VCaP (cell line): Measurements from ENCODE around the gene ALOXE3.

Experiments used
- H3K27ac ChIP-seq: fragments of 450-650 bp; 2 replicates; pipeline ENCODE4 v1.5.1; 2017
- TF ChIP-seq, protein P1 (sequence below): fragments of 450-650 bp; conservative IDR thresholded peaks from 2 replicates; pipeline ENCODE4 v1.5.1; 2017; ENCODE audit warnings: mild to moderate bottlenecking, moderate library complexity

The ALOXE3 gene

GRCh38 chr17:8053600-8053999 is 64.7 kb downstream of the ALOXE3 start:
- peak overlapping the region; percentile 95; the same call in 1 of the 2 replicates for H3K27ac ChIP-seq
- TF ChIP-seq, protein P1, sequence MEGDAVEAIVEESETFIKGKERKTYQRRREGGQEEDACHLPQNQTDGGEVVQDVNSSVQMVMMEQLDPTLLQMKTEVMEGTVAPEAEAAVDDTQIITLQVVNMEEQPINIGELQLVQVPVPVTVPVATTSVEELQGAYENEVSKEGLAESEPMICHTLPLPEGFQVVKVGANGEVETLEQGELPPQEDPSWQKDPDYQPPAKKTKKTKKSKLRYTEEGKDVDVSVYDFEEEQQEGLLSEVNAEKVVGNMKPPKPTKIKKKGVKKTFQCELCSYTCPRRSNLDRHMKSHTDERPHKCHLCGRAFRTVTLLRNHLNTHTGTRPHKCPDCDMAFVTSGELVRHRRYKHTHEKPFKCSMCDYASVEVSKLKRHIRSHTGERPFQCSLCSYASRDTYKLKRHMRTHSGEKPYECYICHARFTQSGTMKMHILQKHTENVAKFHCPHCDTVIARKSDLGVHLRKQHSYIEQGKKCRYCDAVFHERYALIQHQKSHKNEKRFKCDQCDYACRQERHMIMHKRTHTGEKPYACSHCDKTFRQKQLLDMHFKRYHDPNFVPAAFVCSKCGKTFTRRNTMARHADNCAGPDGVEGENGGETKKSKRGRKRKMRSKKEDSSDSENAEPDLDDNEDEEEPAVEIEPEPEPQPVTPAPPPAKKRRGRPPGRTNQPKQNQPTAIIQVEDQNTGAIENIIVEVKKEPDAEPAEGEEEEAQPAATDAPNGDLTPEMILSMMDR = no peak

GRCh38 chr17:8052256-8053252 is 65.8 kb downstream of the ALOXE3 start:
- no peak overlapping the region for H3K27ac ChIP-seq
- TF ChIP-seq, protein P1 = no peak

DNA sequence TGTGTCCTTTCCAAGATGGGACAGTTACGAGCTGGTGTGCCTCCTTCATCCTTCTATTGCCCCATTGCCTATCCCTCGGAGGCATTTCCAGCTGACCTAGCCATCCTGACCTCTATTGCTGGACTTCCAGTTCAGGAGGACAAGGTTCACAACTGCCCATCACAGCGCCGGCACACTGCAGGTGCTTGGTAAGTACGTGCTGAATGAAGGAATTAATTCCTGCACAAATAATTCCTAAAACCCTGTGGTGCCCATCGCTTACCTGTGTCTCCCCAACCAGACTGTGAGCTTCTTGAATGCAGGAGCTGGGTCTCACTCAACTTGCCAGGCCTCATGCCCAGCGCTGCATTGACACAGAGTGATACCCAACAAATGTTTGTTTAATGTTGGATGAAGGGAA is 66.5 kb downstream of the ALOXE3 start:
- TF ChIP-seq, protein P1 = no peak
- H3K27ac ChIP-seq = no peak overlapping the region

DNA sequence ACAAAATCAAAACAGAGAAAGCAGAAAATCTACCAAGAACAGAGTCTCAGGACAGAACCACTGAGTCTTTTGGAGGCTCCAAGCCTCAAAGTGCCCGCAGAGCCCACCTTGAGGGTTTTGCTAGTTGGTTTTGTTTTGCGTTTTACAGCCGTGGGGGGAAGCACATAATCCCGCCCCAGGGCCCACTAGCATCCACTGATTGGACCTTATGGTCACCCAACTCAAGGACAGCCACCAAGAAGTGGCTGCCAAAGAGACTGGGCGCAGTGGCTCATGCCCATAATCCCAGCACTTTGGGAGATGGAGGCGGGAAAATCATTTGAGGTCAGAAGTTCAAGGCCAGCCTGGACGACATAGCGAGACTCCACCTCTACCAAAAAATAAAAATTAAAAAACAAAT is 69.6 kb downstream of the ALOXE3 start:
- TF ChIP-seq, protein P1 = no peak
- H3K27ac ChIP-seq = no peak overlapping the region

DNA sequence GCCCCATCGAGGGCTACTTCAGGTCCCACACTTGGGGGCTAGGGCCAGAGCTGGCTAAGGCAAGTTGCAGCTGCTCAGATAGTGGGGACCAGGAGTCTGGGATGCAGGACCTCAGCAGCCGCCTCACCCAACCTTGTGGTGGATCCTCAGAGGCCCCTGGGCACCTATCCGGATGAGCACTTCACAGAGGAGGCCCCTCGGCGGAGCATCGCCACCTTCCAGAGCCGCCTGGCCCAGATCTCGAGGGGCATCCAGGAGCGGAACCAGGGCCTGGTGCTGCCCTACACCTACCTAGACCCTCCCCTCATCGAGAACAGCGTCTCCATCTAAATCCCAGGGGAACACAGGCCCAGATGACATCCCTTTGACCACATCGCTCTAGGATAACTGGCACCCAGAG is 70.1 kb downstream of the ALOXE3 start:
- TF ChIP-seq, protein P1 = no peak
- H3K27ac ChIP-seq = no peak overlapping the region

DNA sequence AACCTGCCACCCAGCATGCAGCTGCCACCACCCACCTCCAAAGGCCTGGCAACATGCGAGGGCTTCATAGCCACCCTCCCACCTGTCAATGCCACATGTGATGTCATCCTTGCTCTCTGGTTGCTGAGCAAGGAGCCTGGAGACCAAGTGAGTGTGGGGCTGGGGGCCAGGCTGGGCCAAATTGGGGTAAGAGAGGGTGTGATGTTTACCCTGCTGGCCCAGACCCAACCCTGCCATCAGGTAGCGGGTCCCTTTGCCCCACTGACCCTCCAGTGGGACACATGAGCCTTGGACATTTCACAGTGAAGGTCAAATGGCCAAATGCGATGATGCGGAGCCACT is 70.6 kb downstream of the ALOXE3 start:
- H3K27ac ChIP-seq = no peak overlapping the region
- TF ChIP-seq, protein P1 = no peak

DNA sequence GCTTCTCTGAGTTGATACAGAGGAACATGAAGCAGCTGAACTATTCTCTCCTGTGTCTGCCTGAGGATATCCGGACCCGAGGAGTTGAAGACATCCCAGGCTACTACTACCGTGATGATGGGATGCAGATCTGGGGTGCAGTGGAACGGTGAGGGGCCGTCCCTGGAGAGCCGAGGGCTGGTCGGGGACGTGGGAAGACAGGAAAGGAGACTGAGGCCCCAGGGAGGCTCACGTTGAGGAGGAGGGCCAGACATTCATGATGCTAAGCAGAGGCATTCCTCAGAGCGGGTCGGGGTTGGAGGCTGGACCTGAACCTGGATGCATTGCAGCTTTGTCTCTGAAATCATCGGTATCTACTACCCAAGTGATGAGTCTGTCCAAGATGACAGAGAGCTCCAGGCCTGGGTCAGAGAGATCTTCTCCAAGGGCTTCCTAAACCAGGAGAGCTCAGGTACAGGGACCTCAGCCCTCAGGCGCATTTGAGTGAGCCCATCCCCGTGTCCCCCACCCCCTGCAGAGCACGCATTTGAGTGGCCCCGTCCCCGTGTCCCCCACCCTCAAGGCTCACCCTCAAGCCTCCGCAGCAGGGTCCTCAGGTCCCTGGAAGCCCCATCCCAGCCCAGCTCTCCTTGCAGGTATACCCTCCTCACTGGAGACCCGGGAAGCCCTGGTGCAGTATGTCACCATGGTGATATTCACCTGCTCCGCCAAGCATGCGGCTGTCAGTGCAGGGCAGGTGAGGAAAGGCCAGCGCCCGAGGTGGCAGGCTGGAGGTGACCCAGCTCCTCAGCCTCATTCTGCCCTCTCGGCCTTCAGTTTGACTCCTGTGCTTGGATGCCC is 71.2 kb downstream of the ALOXE3 start:
- H3K27ac ChIP-seq = no peak overlapping the region
- TF ChIP-seq, protein P1 = no peak
